ENCODE results near the gene FOXF1.

DNA sequence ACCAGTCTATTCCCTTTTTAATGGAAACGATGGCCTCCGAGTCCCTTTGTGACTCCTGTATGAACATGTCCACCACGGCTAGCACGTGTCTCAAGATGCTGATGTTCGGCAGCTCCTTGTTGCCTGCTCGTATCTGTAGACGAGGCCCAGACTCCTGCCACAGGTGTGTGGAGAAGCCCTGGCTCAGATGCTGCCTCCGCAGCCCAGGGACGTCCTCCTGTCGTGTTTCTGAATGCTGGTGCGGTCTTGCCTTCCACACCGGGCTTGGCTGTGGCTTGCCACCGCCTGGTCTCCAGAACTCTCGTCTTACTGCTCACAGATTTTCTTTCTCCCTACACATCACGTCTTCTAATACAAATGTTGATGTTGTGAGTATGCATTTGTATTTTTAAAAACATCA is 17.0 kb downstream of the FOXF1 start:
- TF ChIP-seq BCLAF1 (IDR thresholded peaks at IDR 0.05; ENCODE audit: borderline replicate concordance in 1 of 2, control insufficient read depth in 1 of 2, low read depth in 2 of 2, low read length in 1 of 2): no peak
- no peak for TF ChIP-seq MXI1 (IDR thresholded peaks at IDR 0.05; ENCODE audit: low read depth, low read length)
- TF ChIP-seq ZBTB49 (CRISPR knock-in tag; IDR thresholded peaks at IDR 0.05; ENCODE audit: borderline replicate concordance): no peak
- TF ChIP-seq ELF1 (tag; IDR thresholded peaks at IDR 0.05): no peak
- no peak for TF ChIP-seq ADNP (tag; IDR thresholded peaks at IDR 0.05)
- TF ChIP-seq SETDB1 (IDR thresholded peaks at IDR 0.05; ENCODE audit: low read length): no peak
- no peak for TF ChIP-seq TCF7 (IDR thresholded peaks at IDR 0.05; ENCODE audit: borderline replicate concordance)
- no peak for TF ChIP-seq PRMT5 (CRISPR knock-in tag; IDR thresholded peaks at IDR 0.05)
- TF ChIP-seq TFAM (CRISPR knock-in tag; conservative IDR thresholded peaks at IDR 0.05): no peak
- TF ChIP-seq ZNF589 (CRISPR knock-in tag; IDR thresholded peaks at IDR 0.05; ENCODE audit: low read depth): no peak
- no peak for TF ChIP-seq JUN (IDR thresholded peaks at IDR 0.05; ENCODE audit: borderline replicate concordance, low read depth, low read length)
- TF ChIP-seq JUN (CRISPR knock-in tag; IDR thresholded peaks at IDR 0.05; ENCODE audit: borderline replicate concordance): no peak
- no peak for TF ChIP-seq SMAD3 (CRISPR knock-in tag; conservative IDR thresholded peaks at IDR 0.05)
- TF ChIP-seq ATF3 (IDR thresholded peaks at IDR 0.05): no peak
- TF ChIP-seq ATF3 (CRISPR knock-in tag; conservative IDR thresholded peaks at IDR 0.05): no peak
- TF ChIP-seq SMARCE1 (IDR thresholded peaks at IDR 0.05): no peak

Measured in K562 (cell line).